DND-41 (cell line): ENCODE measurements around the gene ZC3H18.

Experiments used
- EZH2 ChIP-seq: IDR thresholded peaks from 3 replicates; pipeline ENCODE4 v1.6.1; 2012; ENCODE audit warnings: borderline replicate concordance, low read depth, mild to moderate bottlenecking, moderate library complexity, low read length, inconsistent platforms; ENCODE audit not compliant: severe bottlenecking
- TF ChIP-seq, protein P1 (sequence below): IDR thresholded peaks from 2 replicates; pipeline ENCODE4 v1.5.1; 2012; ENCODE audit warnings: borderline replicate concordance, low read length, moderate library complexity, mild to moderate bottlenecking; ENCODE audit not compliant: poor library complexity, severe bottlenecking; ENCODE audit errors: extremely low read depth

DNA sequence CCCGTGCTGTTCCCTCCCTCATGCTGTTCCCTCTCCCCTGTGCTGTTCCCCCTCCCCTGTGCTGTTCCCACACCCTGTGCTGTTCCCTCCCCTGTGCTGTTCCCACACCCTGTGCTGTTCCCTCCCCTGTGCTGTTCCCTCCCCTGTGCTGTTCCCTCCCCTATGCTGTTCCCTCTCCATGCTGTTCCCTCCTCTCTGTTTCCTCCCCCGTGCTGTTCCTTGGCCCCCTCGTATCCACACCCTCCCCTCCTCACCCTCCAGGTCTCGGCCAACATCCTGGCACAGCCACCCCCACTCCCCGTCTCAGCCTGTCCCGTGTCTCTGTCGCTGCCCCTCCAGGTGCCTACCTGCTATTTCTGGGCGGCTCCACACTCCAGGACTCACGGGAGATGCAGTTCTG, 48.5 kb upstream of the ZC3H18 start:
- TF ChIP-seq, protein P1, sequence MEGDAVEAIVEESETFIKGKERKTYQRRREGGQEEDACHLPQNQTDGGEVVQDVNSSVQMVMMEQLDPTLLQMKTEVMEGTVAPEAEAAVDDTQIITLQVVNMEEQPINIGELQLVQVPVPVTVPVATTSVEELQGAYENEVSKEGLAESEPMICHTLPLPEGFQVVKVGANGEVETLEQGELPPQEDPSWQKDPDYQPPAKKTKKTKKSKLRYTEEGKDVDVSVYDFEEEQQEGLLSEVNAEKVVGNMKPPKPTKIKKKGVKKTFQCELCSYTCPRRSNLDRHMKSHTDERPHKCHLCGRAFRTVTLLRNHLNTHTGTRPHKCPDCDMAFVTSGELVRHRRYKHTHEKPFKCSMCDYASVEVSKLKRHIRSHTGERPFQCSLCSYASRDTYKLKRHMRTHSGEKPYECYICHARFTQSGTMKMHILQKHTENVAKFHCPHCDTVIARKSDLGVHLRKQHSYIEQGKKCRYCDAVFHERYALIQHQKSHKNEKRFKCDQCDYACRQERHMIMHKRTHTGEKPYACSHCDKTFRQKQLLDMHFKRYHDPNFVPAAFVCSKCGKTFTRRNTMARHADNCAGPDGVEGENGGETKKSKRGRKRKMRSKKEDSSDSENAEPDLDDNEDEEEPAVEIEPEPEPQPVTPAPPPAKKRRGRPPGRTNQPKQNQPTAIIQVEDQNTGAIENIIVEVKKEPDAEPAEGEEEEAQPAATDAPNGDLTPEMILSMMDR: no peak
- no peak for TF ChIP-seq EZH2
